G401 (cell line): ENCODE data around the gene EDEM1. TPM values are rescaled to one million over a fixed set of nuclear protein-coding genes. Genes with fewer than 3 reads are reported as not detected.
"Not testable (repeated sequence)": the region's sequence is repeated elsewhere in the genome, so short reads cannot be mapped to it uniquely, and the experiment has no call there.

Experiments used
- DNase-seq: peaks from one replicate; pipeline ENCODE4 v3.0.0-alpha.2; 2015; ENCODE audit warnings: low spot score
- in situ Hi-C: cut with HindIII; loops from 2 replicates; pipeline ENCODE4 v1.10.0; 2016; ENCODE audit warnings: low sequenced_read_pairs, mixed read lengths
- total RNA-seq: library from RNA; depleted of rRNA; stranded (reverse); fragments of >200 nt; shearing (Covaris generic); gene quantifications from 2 replicates; pipeline ENCODE4 v1.2.3, GENCODE V29; 2014; rRNA removed

The EDEM1 gene
- 10.4 and 12.6 TPM in 2 replicates for total RNA-seq

DNA sequence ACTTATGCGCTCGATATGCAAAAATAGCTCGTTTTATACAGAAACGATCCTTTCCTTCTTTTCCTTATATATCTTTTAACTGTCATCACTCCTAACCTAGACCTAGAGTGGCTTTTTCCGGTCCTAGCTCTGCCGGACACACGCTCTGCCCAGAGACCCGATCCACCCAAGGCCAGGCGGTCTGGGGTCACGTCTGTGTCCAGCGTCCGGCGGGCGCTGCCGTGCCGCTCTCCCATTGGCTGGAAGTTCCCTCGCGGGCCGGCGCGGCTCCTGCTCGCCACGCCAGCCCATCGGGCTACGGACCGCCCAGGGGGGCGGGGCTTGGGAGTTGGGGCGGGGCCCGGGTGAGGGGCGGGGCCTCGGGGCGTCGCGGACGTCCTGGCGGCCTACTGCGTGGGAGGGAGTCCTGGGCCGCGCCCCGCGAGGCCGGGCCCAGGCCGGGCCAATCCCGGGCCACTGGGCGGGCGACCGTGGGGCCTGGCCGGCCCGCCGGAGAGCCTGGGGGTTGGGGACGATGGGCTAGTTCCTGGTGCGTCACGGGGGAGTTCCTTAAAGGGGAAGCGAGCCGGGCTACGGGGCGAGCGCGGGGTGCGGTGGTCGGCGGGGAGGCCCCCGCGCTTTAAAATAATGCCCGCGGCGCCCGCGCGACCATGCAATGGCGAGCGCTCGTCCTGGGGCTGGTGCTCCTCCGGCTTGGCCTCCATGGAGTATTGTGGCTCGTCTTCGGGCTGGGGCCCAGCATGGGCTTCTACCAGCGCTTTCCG is at the start of gene EDEM1:
TSS of gene EDEM1 (plus strand) at position 552 of the 764 bp plus-strand sequence. CDS start at position 651, 99 bp downstream.
- DNase-seq = peak; percentile 91
- in situ Hi-C loops = no loop called here

DNA sequence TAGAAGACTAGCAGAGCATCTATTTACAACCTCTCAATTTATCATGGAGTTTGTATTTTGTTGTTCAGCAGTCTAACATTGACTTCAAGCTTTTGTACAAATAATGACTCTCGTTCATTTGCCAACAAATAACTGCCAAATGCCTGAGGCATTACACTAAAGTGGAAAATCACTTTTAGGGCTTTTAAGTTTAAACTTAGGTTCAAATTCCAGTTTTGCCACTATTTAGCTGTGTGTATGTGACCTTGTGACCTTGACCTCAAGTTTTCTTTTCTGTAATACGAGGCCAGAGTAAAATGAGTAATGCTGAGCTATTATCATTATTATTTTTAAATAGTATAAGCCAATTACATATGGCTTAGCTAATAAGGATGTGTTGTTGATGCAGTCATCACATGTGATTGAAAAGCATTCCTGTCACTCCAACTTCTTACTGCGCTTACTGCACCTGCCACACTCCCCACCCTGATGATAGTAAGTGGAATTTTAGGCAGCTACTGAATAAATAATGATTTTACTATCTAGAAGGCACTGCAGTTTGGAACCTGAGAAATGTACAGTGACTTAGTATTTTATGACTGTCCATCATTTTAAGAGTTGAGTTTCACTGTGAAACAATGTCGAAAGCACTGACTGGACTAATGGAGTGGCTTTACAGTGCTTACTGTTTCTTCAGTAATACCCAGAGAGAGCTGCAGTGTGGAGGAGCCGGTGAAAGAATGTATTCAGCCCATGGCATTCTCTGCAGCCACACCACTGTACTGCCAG is 49.1 kb upstream of the EDEM1 start:
- no peak for DNase-seq

DNA sequence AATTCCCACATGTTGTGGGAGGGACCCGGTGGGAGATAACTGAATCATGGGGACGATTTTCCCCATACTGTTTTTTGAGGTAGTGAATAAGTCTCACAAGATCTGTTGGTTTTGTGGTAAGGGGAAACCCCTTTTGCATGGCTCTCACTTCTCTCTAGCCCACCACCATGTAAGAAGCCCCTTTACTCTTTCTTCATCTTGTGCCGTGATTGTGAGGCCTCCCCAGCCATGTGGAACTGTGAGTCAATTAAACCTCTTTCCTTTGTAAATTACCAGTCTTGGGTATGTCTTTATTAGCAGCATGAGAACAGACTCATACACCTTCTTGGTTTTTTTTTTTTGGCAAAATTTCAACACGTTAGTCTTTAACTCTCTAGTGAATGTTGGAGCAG is 47.3 kb upstream of the EDEM1 start:
- in situ Hi-C loops = no loop called here
- no peak for DNase-seq

More for the DNA sequence above, 49.1 kb upstream of the EDEM1 start:
- in situ Hi-C loops = no loop called here

DNA sequence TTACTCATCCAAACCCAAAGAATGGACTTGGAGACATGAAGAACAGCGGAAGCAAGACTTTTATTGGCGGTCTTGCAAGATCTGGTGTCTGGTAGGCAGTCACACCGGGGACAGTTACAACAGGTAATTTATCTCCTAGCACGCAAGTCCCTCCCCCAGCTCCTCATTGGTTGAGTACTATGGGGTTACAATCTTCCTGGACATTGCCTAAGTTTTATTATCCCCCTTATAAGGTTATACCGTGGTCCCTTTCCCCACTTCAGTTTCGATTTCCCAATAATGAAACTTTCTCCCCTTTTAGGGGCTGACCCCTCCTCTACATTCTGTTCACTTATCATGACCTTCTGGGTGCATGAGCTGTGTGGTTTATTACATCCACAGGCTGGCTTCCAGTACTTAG is 46.7 kb upstream of the EDEM1 start:
- no peak for DNase-seq
- in situ Hi-C loops = no loop called here

DNA sequence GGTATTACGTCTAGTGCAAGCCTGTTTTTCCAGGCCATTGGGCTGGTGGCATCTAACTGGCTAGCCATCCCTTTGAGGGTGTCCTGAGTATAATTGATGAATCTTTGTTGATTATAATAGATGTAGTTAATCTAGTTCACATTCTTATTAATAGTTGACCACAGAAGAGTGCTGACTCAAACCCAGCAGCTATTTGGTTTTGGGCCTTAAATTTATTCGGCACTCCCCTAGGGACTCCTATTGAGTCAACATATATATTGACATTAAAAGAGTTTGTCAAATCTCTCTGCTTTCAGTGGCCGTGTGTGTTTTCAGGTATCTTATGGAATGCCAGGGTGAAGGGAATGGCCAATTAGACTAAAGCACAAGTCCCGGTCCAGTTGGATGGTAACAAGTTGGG is 45.7 kb upstream of the EDEM1 start:
- in situ Hi-C loops = no loop called here
- DNase-seq = no peak

DNA sequence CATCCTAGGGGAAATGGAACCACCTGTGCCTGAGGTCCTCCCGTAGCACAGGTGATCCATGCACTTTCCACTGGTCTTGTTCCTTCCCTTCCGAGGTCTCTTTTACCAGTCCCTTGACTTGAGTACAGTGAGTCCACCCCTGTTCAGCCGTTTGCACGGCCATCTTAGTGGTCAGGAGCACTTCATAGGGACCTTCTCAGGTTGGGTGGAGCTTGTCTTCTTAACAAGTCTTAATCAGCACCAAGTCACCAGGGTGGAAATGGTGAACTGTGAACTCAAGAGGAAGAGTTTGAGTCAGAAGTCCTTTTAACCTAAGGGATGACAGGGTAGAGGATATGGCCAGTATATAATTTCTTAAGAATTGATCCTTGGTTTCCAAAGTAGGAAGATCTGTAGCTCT is 44.0 kb upstream of the EDEM1 start:
- DNase-seq = no peak
- in situ Hi-C loops = no loop called here

DNA sequence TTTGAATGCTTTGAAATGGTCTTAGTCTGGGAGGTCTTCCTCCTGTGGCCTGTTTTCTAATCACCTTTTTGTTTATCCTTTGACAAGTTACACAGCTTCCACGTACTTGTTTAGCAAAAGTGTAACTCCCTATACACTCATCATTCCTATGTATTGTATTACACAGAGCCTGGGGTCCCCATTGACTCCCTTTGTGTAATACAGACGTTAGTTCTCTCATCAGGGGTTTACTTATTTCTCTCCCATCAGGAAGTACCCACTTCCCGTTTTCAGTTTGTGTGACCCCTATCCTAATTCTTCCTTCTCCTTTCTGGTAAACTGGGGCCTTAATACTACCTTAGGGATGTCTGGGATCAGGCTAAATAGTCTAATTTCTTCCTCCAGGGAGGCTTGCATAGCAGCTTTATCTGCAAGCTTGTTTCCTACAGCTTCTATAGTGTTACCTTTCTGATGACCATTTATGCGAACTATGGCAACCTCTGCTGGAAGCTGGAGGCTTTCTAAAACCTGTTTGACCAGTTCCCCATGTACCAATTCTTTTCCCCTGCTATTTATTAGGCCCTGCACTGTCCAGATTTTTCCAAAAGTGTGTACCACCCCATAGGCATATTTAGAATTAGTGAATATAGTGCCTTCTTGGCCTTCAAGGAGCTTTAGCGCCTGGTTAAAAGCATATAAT is 43.1 kb upstream of the EDEM1 start:
- in situ Hi-C loops = no loop called here
- DNase-seq = no peak

DNA sequence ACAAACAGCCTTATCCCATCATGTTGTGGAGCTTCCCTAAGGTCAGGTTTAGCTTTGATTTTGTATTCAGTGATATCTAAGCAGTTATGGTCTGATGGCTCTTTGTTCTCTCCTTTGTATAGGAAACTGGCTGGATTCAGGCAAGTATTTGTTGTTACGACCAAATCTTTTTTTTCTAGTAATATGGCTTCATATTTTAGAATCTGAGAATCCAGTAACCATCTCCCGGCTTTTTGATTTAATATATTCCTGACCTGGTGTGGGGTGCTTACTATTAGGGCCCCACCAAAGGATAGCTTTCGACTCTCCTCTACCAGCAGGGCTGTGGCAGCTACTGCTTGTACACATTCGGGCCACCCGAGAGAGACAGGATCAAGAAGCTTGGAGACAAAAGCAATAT is 42.4 kb upstream of the EDEM1 start:
- DNase-seq = no peak
- in situ Hi-C loops = no loop called here

DNA sequence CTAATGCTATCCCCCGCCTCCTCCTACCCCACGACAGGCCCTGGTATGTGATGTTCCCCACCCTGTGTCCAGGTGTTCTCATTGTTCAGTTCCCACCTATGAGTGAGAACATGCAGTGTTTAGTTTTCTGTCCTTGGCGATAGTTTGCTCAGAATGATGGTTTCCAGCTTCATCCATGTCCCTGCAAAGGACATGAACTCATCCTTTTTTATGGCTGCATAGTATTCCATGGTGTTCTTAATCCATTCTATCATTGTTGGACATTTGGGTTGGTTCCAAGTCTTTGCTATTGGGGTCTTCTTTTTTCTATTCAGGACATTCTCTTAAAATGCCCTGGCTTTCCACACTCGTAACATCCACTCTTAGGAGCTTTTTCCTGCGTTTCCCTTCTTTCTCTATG is 40.4 kb upstream of the EDEM1 start:
- in situ Hi-C loops, DNase-seq: not testable (repeated sequence)

DNA sequence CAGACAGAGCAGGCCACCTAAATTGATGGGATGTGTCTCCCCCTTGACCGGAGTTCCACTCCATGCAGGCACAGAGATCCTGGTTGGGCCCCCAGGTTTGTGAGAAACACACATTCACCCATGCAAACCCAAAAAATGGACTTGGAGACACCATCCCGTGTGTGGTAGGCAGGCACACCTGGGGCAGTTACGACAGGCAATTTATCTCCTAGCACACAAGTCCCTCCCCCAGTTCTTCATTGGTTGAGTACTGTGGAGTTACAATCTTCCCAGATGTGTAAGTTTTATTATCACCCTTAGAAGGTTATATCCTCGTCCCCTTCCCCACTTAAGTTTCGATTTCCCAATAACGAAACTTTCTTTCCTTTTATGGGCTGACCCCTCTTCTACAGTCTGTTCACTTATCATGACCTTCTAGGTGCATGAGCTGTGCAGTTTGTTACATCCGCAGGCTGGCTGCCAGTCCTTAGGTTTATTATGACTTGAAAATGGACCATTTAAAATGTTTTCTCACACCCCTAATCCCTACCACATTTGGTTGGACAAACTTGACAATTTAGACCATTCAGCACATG is 38.1 kb upstream of the EDEM1 start:
- in situ Hi-C loops = no loop called here
- no peak for DNase-seq

DNA sequence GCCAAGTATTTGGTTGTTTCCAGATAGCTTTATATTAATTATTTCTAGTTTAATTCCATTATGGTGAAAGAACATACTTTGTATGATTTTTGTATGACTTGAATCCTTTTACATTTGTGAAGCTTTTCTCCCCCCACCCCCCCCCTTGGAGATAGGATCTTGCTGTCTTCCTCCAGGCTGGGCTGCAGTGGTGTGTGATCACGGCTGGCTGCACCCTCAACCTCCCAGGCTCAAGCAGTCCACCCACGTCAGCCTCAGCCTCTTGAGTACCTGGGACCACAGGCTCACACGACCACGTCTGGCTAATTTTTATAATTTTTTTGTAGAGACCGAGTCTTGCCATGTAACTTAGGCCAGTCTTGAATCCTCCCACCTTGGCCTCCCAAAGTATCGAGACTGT is 35.9 kb upstream of the EDEM1 start:
- no peak for DNase-seq
- in situ Hi-C loops = no loop called here

DNA sequence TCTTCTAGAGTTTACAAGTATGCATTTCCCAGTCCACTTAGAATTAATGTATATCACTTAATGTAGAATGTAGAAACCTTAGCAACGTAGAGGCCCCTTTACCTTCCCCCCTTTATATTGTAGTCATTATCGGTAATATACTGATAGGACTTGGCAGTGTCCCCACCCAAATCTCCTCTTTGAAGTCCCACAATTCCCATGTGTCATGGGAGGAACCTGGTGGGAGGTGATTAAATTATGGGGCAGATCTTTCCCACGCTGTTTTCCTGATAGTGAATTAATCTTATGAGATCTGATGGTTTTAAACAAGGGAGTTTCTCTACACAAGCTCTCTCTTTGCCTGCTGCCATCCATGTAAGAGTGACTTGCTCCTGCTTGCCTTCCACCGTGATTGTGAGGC is 34.4 kb upstream of the EDEM1 start:
- in situ Hi-C loops = no loop called here
- DNase-seq = no peak

DNA sequence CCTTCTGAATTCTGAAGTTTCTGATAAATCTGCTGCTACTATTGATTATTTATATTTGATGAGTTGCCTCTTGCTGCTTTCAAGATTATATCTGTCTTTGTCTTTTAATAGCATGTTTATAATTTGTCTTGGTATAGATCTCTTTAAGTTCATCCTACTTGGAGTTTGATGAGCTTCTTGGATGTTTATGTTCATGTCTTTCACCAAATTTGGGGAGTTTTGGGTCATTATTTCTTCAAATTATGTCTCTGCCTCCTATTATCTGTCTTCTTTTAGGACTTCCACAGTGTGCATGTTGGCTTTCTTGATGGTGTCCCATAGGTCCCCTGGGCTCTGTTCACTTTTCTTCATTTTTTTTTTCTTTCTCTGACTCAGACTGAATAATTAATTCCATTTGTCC is 32.3 kb upstream of the EDEM1 start:
- in situ Hi-C loops = no loop called here
- no peak for DNase-seq

DNA sequence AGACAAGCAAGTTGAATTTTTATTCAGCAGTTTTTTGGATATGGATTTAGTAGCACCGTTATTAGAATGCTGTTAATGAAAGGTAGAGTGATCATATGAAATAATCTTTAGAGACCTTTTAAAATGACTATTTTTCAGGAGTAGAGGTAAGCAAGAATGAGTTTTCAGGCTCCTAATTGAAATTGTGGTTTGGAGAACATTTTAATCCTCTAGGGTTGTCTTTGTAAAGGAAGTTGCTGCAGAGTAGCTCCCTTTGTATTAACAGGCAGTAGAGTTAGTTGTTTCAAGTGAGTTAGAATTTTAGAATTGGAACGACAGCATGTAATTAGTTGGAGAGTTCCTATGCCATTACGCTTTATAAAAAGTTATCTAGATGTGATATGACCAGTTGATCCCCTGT is 27.2 kb upstream of the EDEM1 start:
- no peak for DNase-seq

DNA sequence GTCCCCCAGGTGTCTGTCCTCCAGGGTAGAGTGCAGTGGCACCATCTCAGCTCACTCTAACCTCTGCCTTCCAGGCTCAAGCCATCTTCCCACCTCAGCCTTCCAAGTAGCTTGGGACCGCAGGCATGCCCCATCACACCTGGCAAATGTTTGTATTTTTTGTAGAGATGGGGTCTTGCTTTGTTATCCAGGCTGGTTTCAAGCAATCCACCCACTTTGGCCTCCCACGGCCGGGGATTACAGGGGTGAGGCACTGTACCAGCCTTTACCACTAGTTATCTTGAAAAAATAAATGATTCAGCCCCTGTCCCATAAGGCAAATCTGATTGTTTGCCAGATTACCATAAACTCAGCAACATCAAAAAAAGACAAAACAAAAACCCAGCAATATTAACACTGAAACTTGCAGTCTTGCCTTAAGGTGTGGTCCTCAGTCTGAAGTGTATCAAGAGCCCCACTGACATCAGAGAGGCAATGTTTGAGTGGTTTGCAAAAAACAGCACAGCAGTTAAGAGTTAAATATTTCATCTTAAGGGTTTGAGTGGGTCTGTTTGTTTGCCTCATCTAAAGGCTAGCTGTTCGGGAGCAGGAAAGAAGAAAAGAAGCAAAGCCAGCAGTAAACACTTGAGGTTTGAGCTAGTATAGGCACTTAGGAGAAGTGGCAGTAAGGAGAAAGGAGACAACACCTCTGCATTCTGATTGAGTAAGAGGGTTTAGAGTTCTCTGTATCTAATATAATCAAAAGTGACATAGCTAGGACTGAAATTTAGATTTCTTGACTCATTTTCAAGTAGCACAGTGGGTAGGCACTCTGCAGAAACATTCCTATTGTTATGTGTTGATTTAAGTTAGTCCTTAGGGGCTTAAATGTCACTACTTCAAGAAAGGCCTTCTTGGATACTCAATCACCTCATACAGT is 26.3 kb upstream of the EDEM1 start:
- in situ Hi-C loops = no loop called here
- DNase-seq = no peak

More for the DNA sequence above, 27.2 kb upstream of the EDEM1 start:
- in situ Hi-C loops = no loop called here

DNA sequence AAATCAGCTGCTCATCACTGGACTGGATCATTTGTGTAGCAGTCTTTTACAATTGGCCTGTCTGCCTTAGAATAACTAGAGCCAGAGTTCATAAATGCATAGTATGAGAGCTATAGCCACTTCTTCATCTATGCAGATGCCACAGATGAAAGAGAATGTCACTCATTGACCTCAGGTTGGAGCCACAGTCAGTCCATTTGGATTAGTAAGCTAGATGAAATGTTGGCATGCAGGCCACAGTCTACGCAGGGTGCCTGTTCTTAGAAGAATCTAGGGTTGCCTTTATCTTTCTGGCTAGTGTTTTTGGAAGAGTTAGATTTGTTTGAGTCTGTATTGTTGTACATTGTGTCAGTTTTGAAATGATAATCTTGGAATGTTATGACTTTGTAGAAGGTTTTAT is 25.4 kb upstream of the EDEM1 start:
- in situ Hi-C loops = no loop called here
- DNase-seq = no peak

DNA sequence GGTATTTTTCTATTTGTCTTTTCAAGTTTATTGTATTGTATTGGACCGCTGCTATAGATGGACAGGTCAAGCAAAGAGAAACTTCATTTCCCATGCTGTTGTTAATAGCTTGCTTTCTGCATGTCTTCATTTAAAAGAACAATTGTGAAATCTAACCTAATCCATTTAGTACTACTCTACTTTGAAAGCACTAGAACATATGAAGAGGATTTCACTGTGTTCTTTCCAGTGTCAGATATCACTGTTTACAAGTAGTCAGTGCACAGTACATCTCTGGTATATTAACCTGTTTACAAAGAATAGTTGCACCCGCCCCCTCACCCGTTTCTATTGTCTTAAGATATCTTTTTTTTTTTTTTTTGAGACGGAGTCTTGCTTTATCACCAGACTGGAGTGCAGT is 21.8 kb upstream of the EDEM1 start:
- in situ Hi-C loops = no loop called here
- no peak for DNase-seq

DNA sequence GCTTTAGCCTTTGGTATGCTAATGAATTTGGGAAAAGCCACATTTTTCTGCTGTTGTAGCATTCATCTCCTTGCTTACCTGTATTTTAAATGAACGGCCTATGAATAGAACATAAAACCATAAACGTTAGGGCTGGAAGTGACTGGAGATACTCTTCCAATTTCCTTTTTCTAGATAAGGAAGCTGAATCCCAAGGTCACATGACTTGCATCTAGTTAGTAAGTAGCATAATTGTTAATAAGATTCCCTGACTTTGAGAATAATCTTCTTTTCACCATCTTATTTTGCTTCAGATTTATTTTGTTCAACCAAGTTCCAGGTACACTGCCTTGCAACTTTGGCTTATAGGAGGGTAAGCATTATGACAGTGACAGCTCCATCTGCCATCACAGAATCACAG is 20.7 kb upstream of the EDEM1 start:
- in situ Hi-C loops = no loop called here
- peak; percentile 30 for DNase-seq

DNA sequence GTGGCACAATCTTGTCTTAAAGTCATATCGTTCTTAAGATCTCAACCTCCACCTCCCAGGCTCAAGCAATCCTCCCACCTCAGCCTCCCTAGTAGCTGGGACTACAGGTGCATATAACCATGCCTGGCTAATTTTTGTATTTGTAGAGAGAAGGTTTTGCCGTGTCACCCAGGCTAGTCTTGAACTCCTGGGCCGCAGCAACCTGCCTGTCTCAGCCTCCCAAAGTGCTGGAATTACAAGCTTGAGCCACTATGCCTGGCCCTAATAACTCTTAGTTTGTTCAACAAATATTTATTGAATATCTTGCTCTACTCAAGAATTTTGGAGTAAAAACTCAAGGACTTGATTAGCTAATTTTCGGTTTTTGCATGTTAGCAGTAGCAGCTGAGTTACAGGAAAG is 19.4 kb upstream of the EDEM1 start:
- no peak for DNase-seq
- in situ Hi-C loops = no loop called here
